GM18907 (cell line): ENCODE results near the gene MRPS24.
A peak's percentile ranks its signal among the peaks of the same experiment; 100 is the strongest.

ENCODE experiments used
- ATAC-seq: cut with Tn5 transposase; IDR thresholded peaks from one replicate; pipeline ENCODE4 v1.9.1; 2021; ENCODE audit warnings: mild to moderate bottlenecking, moderate library complexity; ENCODE audit not compliant: unreplicated experiment

Gene MRPS24

GRCh38 chr7:43877968-43878864 lies 8.9 kb upstream of the MRPS24 start:
- ATAC-seq: no peak

- ATAC-seq: no peak
These were observed 7.8 kb upstream of the MRPS24 start for GRCh38 chr7:43876976-43877745.

GRCh38 chr7:43876241-43876640 lies 6.9 kb upstream of the MRPS24 start:
- no peak for ATAC-seq

- ATAC-seq: no peak
These were observed 4.0 kb upstream of the MRPS24 start for GRCh38 chr7:43873300-43873699.

- no peak for ATAC-seq
These were observed 3.2 kb upstream of the MRPS24 start for GRCh38 chr7:43872406-43873110.

GRCh38 chr7:43871064-43871463 lies 1.7 kb upstream of the MRPS24 start:
- no peak for ATAC-seq

- ATAC-seq: no peak
These were observed 999 bp upstream of the MRPS24 start for GRCh38 chr7:43870316-43870715.

GRCh38 chr7:43869867-43870240 lies 537 bp upstream of the MRPS24 start:
- ATAC-seq: peak; percentile 25

- peak; percentile 3 for ATAC-seq
These were observed 674 bp downstream of the MRPS24 start for GRCh38 chr7:43868681-43869005.

GRCh38 chr7:43868181-43868580 lies 1.1 kb downstream of the MRPS24 start:
- ATAC-seq: no peak

- no peak for ATAC-seq
These were observed 4.0 kb downstream of the MRPS24 start for GRCh38 chr7:43865277-43865676.

- no peak for ATAC-seq
These were observed 5.2 kb downstream of the MRPS24 start for GRCh38 chr7:43864126-43864525.

GRCh38 chr7:43856996-43857395 lies 12.3 kb downstream of the MRPS24 start:
- ATAC-seq: no peak

- ATAC-seq: no peak
These were observed 13.0 kb downstream of the MRPS24 start for GRCh38 chr7:43856316-43856715.

- ATAC-seq: no peak
These were observed 14.1 kb downstream of the MRPS24 start for GRCh38 chr7:43855176-43855575.

- no peak for ATAC-seq
These were observed 17.5 kb downstream of the MRPS24 start for GRCh38 chr7:43851805-43852204.

- no peak for ATAC-seq
These were observed 18.8 kb downstream of the MRPS24 start for GRCh38 chr7:43850348-43851116.

GRCh38 chr7:43849047-43849446 lies 20.3 kb downstream of the MRPS24 start:
- ATAC-seq: no peak

GRCh38 chr7:43847496-43847895 lies 21.8 kb downstream of the MRPS24 start:
- no peak for ATAC-seq

GRCh38 chr7:43844662-43845061 lies 24.7 kb downstream of the MRPS24 start:
- ATAC-seq: no peak

GRCh38 chr7:43844257-43844656 lies 25.1 kb downstream of the MRPS24 start:
- ATAC-seq: no peak
